ENCODE data around the gene LKAAEAR1.

The LKAAEAR1 gene

GRCh38 chr20:64052987-64053840 lies 31.0 kb downstream of the LKAAEAR1 start:
- DNase-seq (ENCODE audit: low read depth in 1 of 2, low spot score in 1 of 2) = no peak

GRCh38 chr20:64052326-64052722 lies 31.9 kb downstream of the LKAAEAR1 start:
- no peak for DNase-seq (ENCODE audit: low read depth in 1 of 2, low spot score in 1 of 2)

GRCh38 chr20:64051561-64052325 lies 32.5 kb downstream of the LKAAEAR1 start:
- DNase-seq (ENCODE audit: low read depth in 1 of 2, low spot score in 1 of 2) = no peak

GRCh38 chr20:64051033-64051452 lies 33.2 kb downstream of the LKAAEAR1 start:
- DNase-seq (ENCODE audit: low read depth in 1 of 2, low spot score in 1 of 2) = no peak

GRCh38 chr20:64050261-64051032 lies 33.8 kb downstream of the LKAAEAR1 start:
- no peak for DNase-seq (ENCODE audit: low read depth in 1 of 2, low spot score in 1 of 2)

GRCh38 chr20:64049878-64050260 lies 34.3 kb downstream of the LKAAEAR1 start:
- no peak for DNase-seq (ENCODE audit: low read depth in 1 of 2, low spot score in 1 of 2)

- no peak for DNase-seq (ENCODE audit: low read depth in 1 of 2, low spot score in 1 of 2)
Observed at GRCh38 chr20:64049060-64049877, 34.9 kb downstream of the LKAAEAR1 start, which contains the start of gene SOX18. TSS of gene SOX18 (minus strand) at chr20:64049639. CDS start at chr20:64049516, 123 bp downstream.

GRCh38 chr20:64048402-64049044 lies 35.7 kb downstream of the LKAAEAR1 start:
- no peak for DNase-seq (ENCODE audit: low read depth in 1 of 2, low spot score in 1 of 2)

GRCh38 chr20:64047968-64048401 lies 36.2 kb downstream of the LKAAEAR1 start:
- no peak for DNase-seq (ENCODE audit: low read depth in 1 of 2, low spot score in 1 of 2)

- no peak for DNase-seq (ENCODE audit: low read depth in 1 of 2, low spot score in 1 of 2)
Observed at GRCh38 chr20:64047046-64047389, 37.2 kb downstream of the LKAAEAR1 start.

GRCh38 chr20:64045346-64046011 lies 38.7 kb downstream of the LKAAEAR1 start:
- no peak for DNase-seq (ENCODE audit: low read depth in 1 of 2, low spot score in 1 of 2)

- no peak for DNase-seq (ENCODE audit: low read depth in 1 of 2, low spot score in 1 of 2)
Observed at GRCh38 chr20:64044484-64045247, 39.5 kb downstream of the LKAAEAR1 start.

GRCh38 chr20:64043768-64044167 lies 40.4 kb downstream of the LKAAEAR1 start:
- DNase-seq (ENCODE audit: low read depth in 1 of 2, low spot score in 1 of 2) = no peak

- DNase-seq (ENCODE audit: low read depth in 1 of 2, low spot score in 1 of 2) = no peak
Observed at GRCh38 chr20:64042054-64042781, 42.0 kb downstream of the LKAAEAR1 start.

- no peak for DNase-seq (ENCODE audit: low read depth in 1 of 2, low spot score in 1 of 2)
Observed at GRCh38 chr20:64041781-64042053, 42.5 kb downstream of the LKAAEAR1 start.

GRCh38 chr20:64041040-64041780 lies 43.0 kb downstream of the LKAAEAR1 start:
- DNase-seq (ENCODE audit: low read depth in 1 of 2, low spot score in 1 of 2) = no peak

- DNase-seq (ENCODE audit: low read depth in 1 of 2, low spot score in 1 of 2) = no peak
Observed at GRCh38 chr20:64040231-64041039, 43.8 kb downstream of the LKAAEAR1 start.

Data from stimulated activated CD4-positive, alpha-beta T cell treated with anti-CD3 and anti-CD28 coated beads, Interleukin-15, amount 100 ng/mL, for 1 hour (primary cell).